SW 1271 (cell line): ENCODE data around the gene MRPL10.

Experiments
- DNase-seq, 2 experiments: peaks; one replicate each; lab custom pipeline; 2025; lab: John Stamatoyannopoulos, UW

Gene MRPL10

GRCh38 chr17:47857551-47858455, 26.5 kb upstream of the MRPL10 start:
- DNase-seq, result no peak

DNA sequence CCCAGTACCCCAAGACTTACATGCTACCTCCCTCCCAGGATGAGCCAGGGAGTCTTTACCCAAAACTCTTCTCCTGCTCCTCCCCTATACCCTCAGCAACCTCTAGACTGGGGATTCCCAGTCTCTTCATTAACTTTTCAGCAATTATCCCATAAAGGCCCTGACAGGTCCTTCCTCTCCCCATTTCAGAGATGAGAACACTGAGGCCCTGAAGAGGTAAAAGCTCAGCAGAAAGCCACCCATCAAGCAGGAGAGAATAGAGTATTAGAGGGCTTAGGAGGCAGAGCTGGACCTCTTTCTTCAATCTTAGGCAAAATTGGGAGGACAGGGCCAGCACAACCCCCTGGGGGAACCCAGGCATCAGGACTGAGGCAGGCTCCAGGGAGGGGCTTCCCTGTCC, 25.5 kb upstream of the MRPL10 start:
- DNase-seq, result no peak

- no peak for DNase-seq
Observed at GRCh38 chr17:47855737-47856136, 24.4 kb upstream of the MRPL10 start.

DNA sequence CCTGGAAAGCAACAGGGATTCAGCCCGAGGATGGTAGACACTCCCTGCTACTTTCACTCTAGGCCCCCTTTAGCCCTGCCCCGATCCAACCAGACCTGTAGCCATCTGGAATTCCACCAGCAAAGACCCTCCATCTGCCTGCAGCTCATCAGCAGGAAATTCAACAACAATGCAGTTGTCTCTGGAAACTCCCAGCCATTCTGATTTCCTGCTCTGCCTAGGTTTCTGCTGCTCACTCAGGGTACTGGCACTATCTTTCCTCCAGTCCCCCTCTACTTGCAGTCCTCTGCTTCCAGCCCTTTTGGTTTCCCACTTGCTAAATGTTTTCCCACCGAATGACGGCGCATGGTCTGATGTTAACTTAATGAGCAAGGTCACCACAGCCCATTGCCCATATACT, 22.3 kb upstream of the MRPL10 start:
- no peak for DNase-seq

GRCh38 chr17:47852113-47852949, 21.0 kb upstream of the MRPL10 start:
- no peak for DNase-seq

GRCh38 chr17:47851764-47852112, 20.4 kb upstream of the MRPL10 start:
- no peak for DNase-seq

DNA sequence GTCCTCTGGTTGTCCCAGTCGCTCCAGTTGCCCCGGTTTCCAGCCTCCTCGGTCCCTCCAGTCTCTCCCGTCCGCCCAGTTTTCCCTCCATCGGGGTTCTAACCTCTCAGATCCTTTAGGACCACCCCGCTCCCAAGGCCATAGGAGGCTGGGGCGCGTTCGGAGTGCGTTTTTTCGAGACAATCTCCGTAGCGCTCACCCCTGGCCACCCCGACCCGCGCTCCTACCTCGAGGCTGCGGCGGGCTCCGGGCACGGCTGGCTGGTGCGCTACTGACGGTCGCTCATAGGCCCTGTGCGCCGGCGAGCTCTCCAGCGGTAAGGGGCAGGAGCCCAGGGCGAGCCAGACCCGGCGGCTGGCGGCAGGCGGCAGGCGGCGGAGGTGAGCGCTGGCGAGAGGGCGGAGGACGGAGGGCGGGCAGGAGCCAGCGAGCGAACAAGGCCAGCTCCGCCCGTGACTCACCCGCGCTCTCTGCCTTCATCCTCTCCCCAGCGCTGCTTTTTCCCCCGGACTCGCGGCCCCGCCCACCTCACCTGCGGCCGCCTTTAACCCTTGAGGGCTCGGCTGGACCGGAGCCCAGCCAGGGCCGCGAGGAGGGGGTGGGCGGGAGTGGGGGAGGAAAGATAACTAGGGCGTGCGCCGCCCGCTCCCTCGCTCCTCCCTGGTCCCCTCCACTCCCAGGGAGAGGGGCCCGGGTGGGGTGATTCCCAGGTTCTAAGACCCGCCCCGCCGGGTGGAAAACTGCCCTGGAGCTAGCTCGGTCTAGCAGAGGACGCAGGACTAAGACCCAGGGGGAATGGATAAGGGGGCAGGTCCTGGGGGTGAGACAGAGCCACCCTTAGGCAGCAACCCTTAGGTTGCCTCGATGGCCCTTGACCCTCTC, 19.6 kb upstream of the MRPL10 start, which contains the start of gene SP6:
TSS of gene SP6 (minus strand) at position 472 of the 882 bp plus-strand sequence. CDS start 2,734 bp downstream, outside the sequence.
- no peak for DNase-seq

- DNase-seq, result no peak
Observed at GRCh38 chr17:47850373-47850691, 19.0 kb upstream of the MRPL10 start.

DNA sequence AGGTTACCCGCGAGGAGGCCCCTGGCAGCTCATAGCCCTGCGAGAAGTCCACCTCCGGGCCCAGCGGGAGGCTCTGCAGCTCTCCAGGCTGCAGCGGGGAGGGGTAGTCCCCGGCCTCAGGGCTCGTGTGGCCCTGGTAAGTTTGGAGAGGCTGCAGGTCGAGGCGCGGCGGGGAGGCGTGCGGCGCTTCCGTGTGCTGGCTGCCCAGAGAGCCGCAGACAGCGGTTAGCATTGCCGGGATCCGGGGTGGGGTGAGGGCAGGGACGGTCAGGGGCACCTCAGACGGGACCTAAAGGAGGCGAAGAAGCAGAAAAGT, 16.8 kb upstream of the MRPL10 start:
- no peak for DNase-seq

DNA sequence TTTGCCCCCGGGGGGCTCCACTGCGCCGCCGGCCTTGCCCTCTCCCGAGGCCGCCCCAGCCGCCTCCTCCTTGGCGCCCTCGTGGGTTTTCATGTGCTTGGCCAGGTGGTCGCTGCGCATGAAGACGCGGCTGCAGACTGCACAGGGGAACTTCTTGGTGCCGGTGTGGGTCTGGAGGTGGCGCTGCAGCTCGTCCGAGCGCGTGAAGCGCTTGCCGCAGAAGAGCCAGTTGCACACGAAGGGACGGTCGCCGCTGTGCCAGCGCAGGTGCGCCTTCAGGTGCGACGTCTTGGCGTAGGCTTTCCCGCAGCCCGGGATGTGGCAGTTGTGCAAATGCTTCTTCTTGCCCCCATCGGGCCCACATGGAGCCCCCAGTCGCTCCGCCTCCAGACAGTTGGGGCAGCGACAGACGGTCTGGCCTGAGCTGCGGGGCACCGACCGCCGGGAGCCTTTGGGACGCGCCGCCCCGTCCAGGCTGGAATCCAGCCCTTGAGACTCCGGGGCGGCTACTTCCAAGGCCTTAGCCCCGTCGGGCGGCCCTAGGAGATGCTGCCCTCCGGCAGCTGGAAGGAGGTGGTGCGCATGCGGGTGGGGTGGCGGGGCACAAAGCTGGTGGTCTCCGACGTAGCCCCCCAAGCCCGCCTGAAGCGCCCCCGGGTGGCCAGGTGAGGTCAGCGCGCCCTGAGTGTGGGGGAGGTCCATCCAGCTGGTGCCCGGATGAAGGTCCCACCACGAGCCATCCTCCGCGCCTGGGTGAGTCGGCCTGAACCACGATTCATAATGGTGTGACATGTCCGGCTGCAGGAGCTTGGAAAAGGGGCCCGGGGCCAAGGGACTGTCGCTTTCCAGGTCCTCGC, 16.2 kb upstream of the MRPL10 start:
- DNase-seq, result no peak

GRCh38 chr17:47846716-47847340, 15.5 kb upstream of the MRPL10 start:
- no peak for DNase-seq

DNA sequence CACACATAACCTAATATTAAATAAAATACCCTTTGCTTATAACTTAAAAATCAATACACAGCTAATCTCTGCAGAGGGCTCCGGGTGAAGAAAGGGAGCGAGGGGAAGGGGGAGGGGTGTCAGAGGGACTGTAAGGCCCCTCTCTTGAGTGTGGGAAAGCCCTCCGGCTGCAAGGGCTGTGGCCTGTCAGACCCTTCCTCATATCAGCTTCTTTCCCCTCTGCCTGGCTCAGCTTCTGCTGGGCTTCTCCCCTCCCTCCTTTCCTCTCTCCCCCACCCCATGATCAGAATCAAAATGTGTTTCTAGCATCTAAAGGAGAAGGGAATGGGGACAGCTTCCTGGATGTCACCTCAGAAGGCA, 14.4 kb upstream of the MRPL10 start:
- no peak for DNase-seq

DNA sequence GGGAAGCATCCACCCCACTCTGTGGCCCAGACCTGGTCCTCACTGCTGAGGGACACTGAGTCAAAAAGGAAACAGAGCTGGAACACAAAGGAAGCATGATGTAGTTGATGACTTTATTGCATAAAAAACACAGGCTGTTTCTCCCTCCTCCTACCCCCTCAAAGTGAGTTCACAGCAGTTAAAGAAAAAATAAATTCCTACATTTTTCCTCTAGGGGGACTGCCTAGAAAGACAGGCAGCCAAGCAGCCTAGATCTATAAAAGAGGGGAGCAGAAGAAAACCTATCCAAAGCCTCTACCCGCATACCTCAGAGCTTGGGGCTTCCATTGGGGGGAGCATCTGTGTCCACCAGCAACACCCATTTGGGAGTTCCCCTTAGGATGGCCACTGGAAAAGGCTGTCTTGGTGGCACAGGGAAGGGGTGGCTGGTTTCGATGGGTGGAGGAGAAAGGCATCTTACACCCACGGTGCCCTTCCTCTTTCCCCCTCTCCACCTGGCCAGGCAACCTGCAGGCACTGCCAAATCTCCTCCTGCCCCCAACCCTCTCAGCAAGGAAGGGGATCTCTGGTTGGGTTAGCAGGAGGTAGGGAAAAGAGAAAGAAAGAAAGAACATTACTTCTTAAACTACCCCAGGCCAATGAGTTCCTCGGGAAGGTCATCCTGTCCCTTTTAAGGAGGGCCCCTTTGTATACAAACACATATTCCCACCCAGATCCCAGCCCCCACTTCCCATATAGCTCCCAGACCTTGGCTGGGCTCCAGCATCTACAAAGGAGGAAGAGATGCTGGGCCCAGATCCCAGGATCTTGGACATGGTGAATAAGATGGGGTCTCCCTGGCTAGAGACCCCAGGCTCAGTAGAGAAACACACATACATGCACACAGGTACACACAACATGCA, 13.7 kb upstream of the MRPL10 start:
- DNase-seq, result peak in 1 of 2 experiments; percentile 26

DNA sequence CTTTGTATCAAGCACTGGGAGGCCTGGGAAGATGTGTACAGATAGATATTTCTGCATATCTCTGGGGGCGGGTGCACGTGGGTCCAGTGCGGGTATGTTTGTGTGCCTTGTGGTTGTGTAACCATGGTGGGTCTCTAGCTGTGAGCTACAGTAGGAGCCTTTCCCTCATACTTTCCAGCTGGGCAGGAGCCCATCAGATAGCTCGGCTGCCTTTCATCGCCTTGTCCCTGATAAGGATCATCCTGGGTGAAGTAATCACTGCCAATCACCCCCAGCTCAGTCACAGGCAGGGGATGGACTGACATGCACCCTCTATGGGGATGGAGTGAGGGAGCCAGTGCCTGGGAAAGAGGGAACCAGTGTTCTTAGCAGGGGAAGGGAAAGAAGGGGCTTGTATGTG, 12.9 kb upstream of the MRPL10 start:
- no peak for DNase-seq

GRCh38 chr17:47843391-47843730, 12.0 kb upstream of the MRPL10 start:
- DNase-seq, result no peak

GRCh38 chr17:47841488-47842291, 10.3 kb upstream of the MRPL10 start:
- DNase-seq, result no peak

- DNase-seq, result peak; percentile 76 to 80
Observed at GRCh38 chr17:47840742-47841487, 9.6 kb upstream of the MRPL10 start, which contains the start of gene SCRN2. SCRN2 (minus strand) TSS chr17:47841273; CDS start chr17:47840843, 430 bp downstream.

DNA sequence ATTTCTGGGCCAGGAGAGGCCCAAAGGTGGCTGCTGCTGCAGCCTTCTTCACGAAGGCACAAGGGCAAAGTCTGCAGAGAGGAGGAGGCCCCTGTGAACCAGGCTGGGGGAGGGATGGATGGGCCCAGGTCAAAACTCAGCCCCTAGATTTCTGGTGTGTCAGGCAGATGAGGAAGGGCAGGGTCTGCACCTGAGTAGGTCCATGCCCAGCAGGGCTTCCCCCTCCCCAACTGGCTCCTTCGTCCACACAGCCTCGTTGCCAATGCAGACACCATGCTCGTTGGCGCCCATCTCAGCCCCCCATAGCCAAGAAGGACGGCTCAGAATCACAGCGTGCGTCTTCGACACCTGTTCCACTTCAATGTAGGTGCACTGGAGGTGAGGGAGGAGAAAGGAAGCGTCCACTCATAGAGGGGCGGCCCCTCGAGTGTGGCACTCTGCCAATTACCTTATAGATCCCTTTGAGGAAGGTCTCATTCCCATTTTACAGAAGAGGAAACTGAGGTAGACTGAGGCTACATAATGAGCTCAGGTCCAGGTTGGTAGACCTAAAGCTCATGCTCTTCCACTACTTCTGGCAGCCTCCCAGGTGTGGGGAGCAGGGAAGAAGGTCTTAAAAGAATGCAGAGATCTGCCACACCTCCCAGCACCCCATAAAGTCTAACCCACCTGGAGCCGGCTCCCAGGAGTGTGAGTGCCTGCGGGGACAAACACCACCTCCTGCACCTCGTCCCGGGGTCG, 8.8 kb upstream of the MRPL10 start:
- no peak for DNase-seq
